Right ventricle myocardium inferior (tissue), 1 donor: ENCODE results near the gene F11. TPM values are rescaled to one million over a fixed set of nuclear protein-coding genes. Genes with fewer than 3 reads are reported as not detected.

Experiments
- total RNA-seq: library from RNA; stranded (reverse); fragmentation: NEBNext Ultra II Directional; extraction: Animal tissue kit (Norgen Biotek cat#: 25700); gene quantifications from one replicate; pipeline ENCODE4 v1.2.1, GENCODE V29; 2021
- donor health status: DM: no; HTN: yes; CAD: no; lungs with severe emphysema.

F11 gene
- total RNA-seq, 1 donor from 2014 or later = not detected

Other genes with a start within 250 kb of the F11 start
- 5.2 TPM for gene TLR3, start 197.0 kb upstream of the F11 start, total RNA-seq
- 13.9 TPM for gene FAM149A, start 161.5 kb upstream of the F11 start, total RNA-seq
- 22.7 TPM for gene CYP4V2, start 74.6 kb upstream of the F11 start, total RNA-seq
- gene KLKB1, start 38.7 kb upstream of the F11 start, total RNA-seq = 1.4 TPM